Sigmoid colon (tissue), 4 donors: ENCODE measurements around the gene PDK2.

Experiments used
- EP300 ChIP-seq, 4 donors: sonication (generic); formaldehyde crosslinking; IDR thresholded peaks; one replicate each; pipeline ENCODE4 v1.6.1; 2017; ENCODE audit warnings: antibody characterized with exemption in 4 of 4
- POLR2A ChIP-seq, 2 donors: fragments of 450-650 bp; IDR thresholded peaks; one replicate each; pipeline ENCODE4 v1.6.1; 2016; ENCODE audit warnings: antibody characterized with exemption in 2 of 2, mild to moderate bottlenecking in 2 of 2, moderate library complexity in 2 of 2
- POLR2AphosphoS5 ChIP-seq, 4 donors: sonication (generic); formaldehyde crosslinking; IDR thresholded peaks; one replicate each; pipeline ENCODE4 v1.6.1; 2017; ENCODE audit warnings: antibody characterized with exemption in 4 of 4
- TF ChIP-seq, protein P1 (sequence below), 4 experiments: fragments of 450-650 bp in 3 of 4; fragments of 200-600 bp in 1 of 4; IDR thresholded peaks; one replicate each; pipeline ENCODE4 v1.5.1; 2016 to 2019; ENCODE audit warnings: antibody characterized with exemption in 4 of 4, mild to moderate bottlenecking in 3 of 4, moderate library complexity in 2 of 4

DNA sequence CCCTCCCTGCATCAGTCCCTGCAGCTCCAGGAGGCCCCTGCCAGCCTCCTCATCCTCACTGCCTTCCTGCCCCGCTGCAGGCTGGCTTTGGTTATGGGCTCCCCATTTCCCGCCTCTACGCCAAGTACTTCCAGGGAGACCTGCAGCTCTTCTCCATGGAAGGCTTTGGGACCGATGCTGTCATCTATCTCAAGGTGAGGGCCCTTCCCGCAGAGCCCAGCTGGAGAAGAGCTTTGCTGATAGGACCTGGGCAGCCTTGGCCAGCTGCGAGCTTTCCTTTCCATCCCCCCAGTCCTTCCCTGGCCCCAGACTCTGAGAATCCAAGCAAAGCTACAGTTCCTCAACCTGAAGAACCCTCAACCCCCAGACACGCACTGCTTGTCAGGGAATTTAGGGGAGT lies 14.1 kb downstream of the PDK2 start:
- TF ChIP-seq, protein P1, sequence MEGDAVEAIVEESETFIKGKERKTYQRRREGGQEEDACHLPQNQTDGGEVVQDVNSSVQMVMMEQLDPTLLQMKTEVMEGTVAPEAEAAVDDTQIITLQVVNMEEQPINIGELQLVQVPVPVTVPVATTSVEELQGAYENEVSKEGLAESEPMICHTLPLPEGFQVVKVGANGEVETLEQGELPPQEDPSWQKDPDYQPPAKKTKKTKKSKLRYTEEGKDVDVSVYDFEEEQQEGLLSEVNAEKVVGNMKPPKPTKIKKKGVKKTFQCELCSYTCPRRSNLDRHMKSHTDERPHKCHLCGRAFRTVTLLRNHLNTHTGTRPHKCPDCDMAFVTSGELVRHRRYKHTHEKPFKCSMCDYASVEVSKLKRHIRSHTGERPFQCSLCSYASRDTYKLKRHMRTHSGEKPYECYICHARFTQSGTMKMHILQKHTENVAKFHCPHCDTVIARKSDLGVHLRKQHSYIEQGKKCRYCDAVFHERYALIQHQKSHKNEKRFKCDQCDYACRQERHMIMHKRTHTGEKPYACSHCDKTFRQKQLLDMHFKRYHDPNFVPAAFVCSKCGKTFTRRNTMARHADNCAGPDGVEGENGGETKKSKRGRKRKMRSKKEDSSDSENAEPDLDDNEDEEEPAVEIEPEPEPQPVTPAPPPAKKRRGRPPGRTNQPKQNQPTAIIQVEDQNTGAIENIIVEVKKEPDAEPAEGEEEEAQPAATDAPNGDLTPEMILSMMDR (IDR thresholded peaks at IDR 0.05): no peak
- TF ChIP-seq POLR2AphosphoS5 (IDR thresholded peaks at IDR 0.05): no peak
- no peak for TF ChIP-seq POLR2A (IDR thresholded peaks at IDR 0.05)
- TF ChIP-seq EP300 (IDR thresholded peaks at IDR 0.05): no peak
